Progenitor cell of endocrine pancreas (in vitro differentiated cells): Measurements from ENCODE around the gene DAAM2. TPM values are rescaled to one million over a fixed set of nuclear protein-coding genes. Genes with fewer than 3 reads are reported as not detected.

Experiments
- DNase-seq: peaks from one replicate; pipeline ENCODE4 v3.0.0; 2021; ENCODE audit warnings: low spot score; ENCODE audit not compliant: unreplicated experiment
- H3K27ac Mint-ChIP-seq: 2 replicates; pipeline ENCODE4 v1.8.0; 2021; ENCODE audit warnings: mild to moderate bottlenecking, moderate library complexity, mixed read lengths
- H3K27me3 Mint-ChIP-seq: 2 replicates; pipeline ENCODE4 v1.8.0; 2021; ENCODE audit warnings: mixed read lengths
- H3K36me3 Mint-ChIP-seq: 2 replicates; pipeline ENCODE4 v1.8.0; 2022; ENCODE audit warnings: mixed read lengths; ENCODE audit not compliant: insufficient read depth
- H3K4me1 Mint-ChIP-seq: 2 replicates; pipeline ENCODE4 v1.8.0; 2021; ENCODE audit warnings: low read depth, mixed read lengths
- H3K4me3 Mint-ChIP-seq: 2 replicates; pipeline ENCODE4 v1.8.0; 2021; ENCODE audit warnings: low read depth, mild to moderate bottlenecking, moderate library complexity, mixed read lengths
- H3K9me3 Mint-ChIP-seq: 2 replicates; pipeline ENCODE4 v1.8.0; 2021; ENCODE audit warnings: low read depth, mixed read lengths
- total RNA-seq: library from RNA; stranded (reverse); gene quantifications from 2 replicates; pipeline ENCODE4 v1.2.1, GENCODE V29; 2021
- TF ChIP-seq, protein P1 (sequence below): fragments of 200-600 bp; sonication (generic); IDR thresholded peaks from one replicate; pipeline ENCODE4 v1.5.0; 2021; ENCODE audit warnings: antibody characterized with exemption, mild to moderate bottlenecking; ENCODE audit not compliant: unreplicated experiment

Gene DAAM2
- total RNA-seq, 1 donor from 2014 or later: 6.3 TPM

- Mint-ChIP-seq H3K36me3 (peaks cover 5% of the 10 kb centered on the region), H3K4me3 (no peak overlapping the region), H3K9me3 (no peaks in the 10 kb centered on the region), H3K4me1 (peaks cover 3% of the 10 kb centered on the region), H3K27ac (no peak overlapping the region), H3K27me3 (no peaks in the 10 kb centered on the region)
- DNase-seq: no peak
- TF ChIP-seq, protein P1, sequence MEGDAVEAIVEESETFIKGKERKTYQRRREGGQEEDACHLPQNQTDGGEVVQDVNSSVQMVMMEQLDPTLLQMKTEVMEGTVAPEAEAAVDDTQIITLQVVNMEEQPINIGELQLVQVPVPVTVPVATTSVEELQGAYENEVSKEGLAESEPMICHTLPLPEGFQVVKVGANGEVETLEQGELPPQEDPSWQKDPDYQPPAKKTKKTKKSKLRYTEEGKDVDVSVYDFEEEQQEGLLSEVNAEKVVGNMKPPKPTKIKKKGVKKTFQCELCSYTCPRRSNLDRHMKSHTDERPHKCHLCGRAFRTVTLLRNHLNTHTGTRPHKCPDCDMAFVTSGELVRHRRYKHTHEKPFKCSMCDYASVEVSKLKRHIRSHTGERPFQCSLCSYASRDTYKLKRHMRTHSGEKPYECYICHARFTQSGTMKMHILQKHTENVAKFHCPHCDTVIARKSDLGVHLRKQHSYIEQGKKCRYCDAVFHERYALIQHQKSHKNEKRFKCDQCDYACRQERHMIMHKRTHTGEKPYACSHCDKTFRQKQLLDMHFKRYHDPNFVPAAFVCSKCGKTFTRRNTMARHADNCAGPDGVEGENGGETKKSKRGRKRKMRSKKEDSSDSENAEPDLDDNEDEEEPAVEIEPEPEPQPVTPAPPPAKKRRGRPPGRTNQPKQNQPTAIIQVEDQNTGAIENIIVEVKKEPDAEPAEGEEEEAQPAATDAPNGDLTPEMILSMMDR: no peak
Observed at GRCh38 chr6:39873439-39873838, 81.3 kb downstream of the DAAM2 start.

GRCh38 chr6:39876111-39876510 is 83.9 kb downstream of the DAAM2 start:
- Mint-ChIP-seq H3K9me3 (no peaks in the 10 kb centered on the region), H3K36me3 (peaks cover 5% of the 10 kb centered on the region), H3K4me3 (no peak overlapping the region), H3K27me3 (no peaks in the 10 kb centered on the region), H3K4me1 (peaks cover 3% of the 10 kb centered on the region), H3K27ac (no peak overlapping the region)
- TF ChIP-seq, protein P1: no peak
- DNase-seq: no peak

- no peaks in the 10 kb centered on the region for H3K9me3 Mint-ChIP-seq
- H3K27me3 Mint-ChIP-seq: no peaks in the 10 kb centered on the region
- H3K27ac Mint-ChIP-seq: no peak overlapping the region
- H3K4me3 Mint-ChIP-seq: no peak overlapping the region
- H3K36me3 Mint-ChIP-seq: peaks cover 5% of the 10 kb centered on the region
- no peak for DNase-seq
- peaks cover 3% of the 10 kb centered on the region for H3K4me1 Mint-ChIP-seq
- TF ChIP-seq, protein P1: no peak
Observed at GRCh38 chr6:39876826-39877225, 84.7 kb downstream of the DAAM2 start.

GRCh38 chr6:39879535-39879934 is 87.4 kb downstream of the DAAM2 start:
- Mint-ChIP-seq H3K27me3 (no peaks in the 10 kb centered on the region), H3K4me3 (no peak overlapping the region), H3K9me3 (no peaks in the 10 kb centered on the region), H3K27ac (no peak overlapping the region), H3K36me3 (peaks cover 2% of the 10 kb centered on the region), H3K4me1 (peaks cover 6% of the 10 kb centered on the region)
- TF ChIP-seq, protein P1: no peak
- no peak for DNase-seq

DNA sequence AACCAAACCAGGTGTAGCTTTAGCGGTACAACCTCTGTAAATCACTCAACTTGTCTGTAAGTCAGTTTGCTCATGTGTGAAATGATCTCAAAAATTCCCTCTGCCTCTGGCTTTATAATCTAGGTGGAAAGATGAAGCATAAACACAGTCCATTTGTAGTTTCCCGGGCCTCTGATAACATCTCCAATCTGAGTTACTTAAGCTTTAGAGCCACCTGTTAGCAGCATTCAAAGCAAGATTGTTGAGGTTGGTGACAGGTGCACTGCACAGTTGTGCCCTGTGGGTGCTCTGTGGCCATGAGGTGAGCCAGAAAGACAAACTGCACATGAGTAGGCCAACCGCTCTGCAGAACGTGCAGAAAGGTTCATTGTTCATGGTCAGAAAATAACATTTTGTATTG is 88.4 kb downstream of the DAAM2 start:
- H3K4me1 Mint-ChIP-seq: peaks cover 6% of the 10 kb centered on the region
- H3K4me3 Mint-ChIP-seq: no peak overlapping the region
- no peaks in the 10 kb centered on the region for H3K9me3 Mint-ChIP-seq
- peak overlapping the region; percentile 38 for H3K27ac Mint-ChIP-seq
- TF ChIP-seq, protein P1: no peak
- H3K36me3 Mint-ChIP-seq: no peaks in the 10 kb centered on the region
- peaks cover under 1% of the 10 kb centered on the region for H3K27me3 Mint-ChIP-seq
- no peak for DNase-seq
